Neural progenitor cell (in vitro differentiated cells): ENCODE data around the gene PLEKHG7.

ENCODE experiments used
- CTCF ChIP-seq: fragments of 200-600 bp; sonication (generic); IDR thresholded peaks from 2 replicates; pipeline ENCODE4 v1.5.1; 2017; ENCODE audit warnings: antibody characterized with exemption, mild to moderate bottlenecking
- EZH2 ChIP-seq: fragments of 200-600 bp; sonication (generic); IDR thresholded peaks from 2 replicates; pipeline ENCODE4 v1.6.1; 2017; ENCODE audit warnings: antibody characterized with exemption, mild to moderate bottlenecking, moderate library complexity
- EZH2phosphoT487 ChIP-seq: fragments of 200-600 bp; sonication (generic); IDR thresholded peaks from 2 replicates; pipeline ENCODE4 v1.6.1; 2017; ENCODE audit warnings: antibody characterized with exemption

GRCh38 chr12:92796650-92797049 lies 93.9 kb downstream of the PLEKHG7 start:
- TF ChIP-seq CTCF (no peak), EZH2 (no peak), EZH2phosphoT487 (no peak)
